ENCODE data around the gene B9D2. TPM values are rescaled to one million over a fixed set of nuclear protein-coding genes. Genes with fewer than 3 reads are reported as not detected.

The B9D2 gene
- total RNA-seq, 1 donor from 2014 or later: 4.8 TPM

DNA sequence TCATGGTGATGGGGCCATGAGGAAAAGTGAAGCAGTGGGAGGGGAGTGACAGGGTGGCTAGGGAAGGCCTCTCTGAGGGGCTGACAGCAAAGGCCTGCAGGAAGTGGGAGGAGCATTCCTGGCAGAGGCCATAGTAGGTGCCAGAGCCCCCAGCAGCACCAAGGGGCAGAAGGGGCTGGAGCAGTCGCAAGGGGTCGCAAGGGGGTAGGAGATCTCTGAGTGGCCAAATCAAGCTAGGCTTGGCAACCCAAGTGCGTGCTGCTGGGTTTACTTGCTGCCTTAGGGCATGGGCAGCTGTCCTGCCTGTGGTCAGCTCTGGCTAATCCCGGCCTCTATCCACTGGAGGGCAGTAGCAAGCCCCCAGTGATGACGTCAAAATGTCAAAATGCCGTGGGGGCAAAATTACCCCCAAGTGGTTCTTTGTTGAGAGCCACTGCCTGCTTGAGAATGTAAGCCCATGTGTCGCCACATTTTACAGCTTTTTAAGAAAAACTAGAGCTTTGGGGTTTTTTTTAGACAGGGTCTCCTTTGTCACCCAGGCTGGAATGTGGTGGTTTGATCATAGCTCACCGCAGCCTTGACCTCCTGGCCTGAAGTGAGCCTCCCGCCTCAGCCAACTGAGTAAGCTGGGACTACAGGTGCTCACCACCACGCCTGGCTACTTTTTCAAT is 42.2 kb downstream of the B9D2 start:
- no peak for DNase-seq (ENCODE audit: low spot score in 2 of 2, unreplicated experiment in 2 of 2)
- peaks cover 40% of the 10 kb centered on the region for H3K4me1 Mint-ChIP-seq

DNA sequence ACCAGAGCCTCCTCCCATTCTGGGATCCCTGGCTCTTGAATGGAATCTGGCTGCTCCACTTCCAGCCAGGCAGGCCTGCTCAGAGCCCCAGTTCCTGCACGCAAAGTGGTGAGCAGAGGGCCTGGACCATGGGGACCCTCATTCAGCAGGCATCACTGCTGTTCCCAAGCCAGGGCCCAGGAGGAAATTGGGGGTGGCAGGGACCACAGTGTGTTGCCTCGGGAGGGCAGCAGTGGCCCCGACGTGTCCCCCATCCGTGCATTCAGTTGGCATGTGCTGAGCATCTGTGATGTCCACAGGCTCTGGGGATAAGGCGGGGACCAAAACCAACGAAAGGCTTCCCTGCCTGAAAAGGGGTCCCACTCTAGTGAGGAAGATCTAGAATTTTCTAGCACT is 42.7 kb downstream of the B9D2 start:
- H3K27ac Mint-ChIP-seq: peak overlapping the region; percentile 47
- peaks cover 5% of the 10 kb centered on the region for H3K9me3 Mint-ChIP-seq
- TF ChIP-seq CTCF (IDR thresholded peaks at IDR 0.05; ENCODE audit: unreplicated experiment): no peak
- peaks cover 37% of the 10 kb centered on the region for H3K4me1 Mint-ChIP-seq
- no peak for DNase-seq (ENCODE audit: low spot score in 2 of 2, unreplicated experiment in 2 of 2)
- H3K36me3 Mint-ChIP-seq: peaks cover 26% of the 10 kb centered on the region
- H3K4me3 Mint-ChIP-seq: no peak overlapping the region
- peaks cover 4% of the 10 kb centered on the region for H3K27me3 Mint-ChIP-seq (ENCODE audit: low read depth)

More for the DNA sequence above, 42.2 kb downstream of the B9D2 start:
- Mint-ChIP-seq H3K9me3 (peaks cover 3% of the 10 kb centered on the region), H3K27ac (peak overlapping the region; percentile 95), H3K4me3 (no peak overlapping the region), H3K27me3 (ENCODE audit: low read depth) (peaks cover 6% of the 10 kb centered on the region), H3K36me3 (peaks cover 21% of the 10 kb centered on the region)
- TF ChIP-seq CTCF (IDR thresholded peaks at IDR 0.05; ENCODE audit: unreplicated experiment): no peak

DNA sequence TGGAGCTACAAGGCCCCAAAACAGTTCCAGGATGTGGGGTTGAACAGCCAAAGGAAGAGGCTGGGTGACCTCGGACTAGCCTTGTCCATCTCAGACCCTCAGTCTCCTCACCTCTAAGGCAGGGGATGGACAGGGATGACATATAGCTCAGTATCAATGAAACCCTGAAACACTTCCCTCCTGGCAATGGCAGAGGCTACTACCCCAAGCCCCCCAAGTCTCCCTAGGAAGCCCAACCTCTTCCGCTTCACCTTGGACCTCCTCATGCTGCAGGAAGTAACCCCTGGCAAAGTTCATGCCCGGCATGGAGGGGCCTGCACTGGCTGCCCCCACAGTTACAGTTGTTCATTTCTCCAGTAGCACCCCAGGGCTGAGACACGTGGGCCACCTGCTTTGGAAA is 43.4 kb downstream of the B9D2 start:
- Mint-ChIP-seq H3K4me3 (no peak overlapping the region), H3K4me1 (peaks cover 33% of the 10 kb centered on the region), H3K27ac (no peak overlapping the region), H3K27me3 (ENCODE audit: low read depth) (peaks cover 2% of the 10 kb centered on the region), H3K36me3 (peaks cover 30% of the 10 kb centered on the region), H3K9me3 (peaks cover 5% of the 10 kb centered on the region)
- TF ChIP-seq CTCF (IDR thresholded peaks at IDR 0.05; ENCODE audit: unreplicated experiment): no peak
- no peak for DNase-seq (ENCODE audit: low spot score in 2 of 2, unreplicated experiment in 2 of 2)

GRCh38 chr19:41320185-41320518 is 43.8 kb downstream of the B9D2 start:
- Mint-ChIP-seq H3K4me1 (peaks cover 29% of the 10 kb centered on the region), H3K27ac (no peak overlapping the region), H3K4me3 (no peak overlapping the region), H3K9me3 (peaks cover 5% of the 10 kb centered on the region), H3K36me3 (peaks cover 30% of the 10 kb centered on the region), H3K27me3 (ENCODE audit: low read depth) (no peaks in the 10 kb centered on the region)
- TF ChIP-seq CTCF (IDR thresholded peaks at IDR 0.05; ENCODE audit: unreplicated experiment): no peak
- DNase-seq (ENCODE audit: low spot score in 2 of 2, unreplicated experiment in 2 of 2): no peak

DNA sequence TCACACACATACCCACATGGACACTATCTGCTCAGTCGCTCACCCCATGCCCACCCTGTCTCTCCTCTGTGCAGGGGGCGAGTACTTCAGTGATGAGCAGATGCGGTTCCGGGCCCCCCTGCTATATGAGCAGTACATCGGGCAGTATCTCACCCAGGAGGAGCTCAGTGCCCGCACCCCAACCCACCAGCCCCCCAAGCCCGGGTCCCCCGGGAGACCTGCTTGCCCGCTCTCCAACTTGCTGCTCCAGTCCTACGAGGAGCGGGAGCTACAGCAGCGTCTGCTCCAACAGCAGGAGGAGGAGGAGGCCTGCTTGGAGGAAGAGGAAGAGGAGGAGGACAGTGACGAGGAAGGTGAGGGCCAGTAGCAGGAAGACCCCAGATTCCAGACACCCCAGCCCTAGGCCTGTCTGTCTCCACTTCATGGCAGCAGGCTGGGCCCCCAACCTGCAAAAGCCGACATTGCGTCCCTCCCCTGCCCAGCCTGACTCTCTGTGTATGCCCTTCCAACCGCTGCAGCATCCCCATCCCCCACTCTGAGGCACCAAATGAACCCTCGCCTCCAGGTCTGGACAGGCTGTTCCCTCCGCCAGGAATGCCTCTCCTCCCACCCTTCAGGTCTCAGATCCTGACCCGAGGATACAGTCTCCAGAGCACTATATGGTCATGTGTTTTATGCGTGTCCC is 44.3 kb downstream of the B9D2 start:
- no peak overlapping the region for H3K4me3 Mint-ChIP-seq
- peaks cover 25% of the 10 kb centered on the region for H3K4me1 Mint-ChIP-seq
- no peak overlapping the region for H3K27ac Mint-ChIP-seq
- H3K9me3 Mint-ChIP-seq: peaks cover 5% of the 10 kb centered on the region
- H3K36me3 Mint-ChIP-seq: peaks cover 30% of the 10 kb centered on the region
- DNase-seq (ENCODE audit: low spot score in 2 of 2, unreplicated experiment in 2 of 2): no peak
- no peak for TF ChIP-seq CTCF (IDR thresholded peaks at IDR 0.05; ENCODE audit: unreplicated experiment)
- H3K27me3 Mint-ChIP-seq (ENCODE audit: low read depth): no peaks in the 10 kb centered on the region

Data from mesothelial cell of epicardium (in vitro differentiated cells).